ENCODE data around the gene FAT1. TPM values are rescaled to one million over a fixed set of nuclear protein-coding genes. Genes with fewer than 3 reads are reported as not detected.
"Not testable (repeated sequence)": the region's sequence is repeated elsewhere in the genome, so short reads cannot be mapped to it uniquely, and the experiment has no call there.

The FAT1 gene
- total RNA-seq, 1 donor from 2014 or later = 106 TPM

GRCh38 chr4:186765673-186766546, 42.3 kb upstream of the FAT1 start:
- ATAC-seq = no peak
- intact Hi-C loops (cut with DNase I) = no loop called here
- H3K4me3 ChIP-seq = no peak overlapping the region

GRCh38 chr4:186765138-186765537, 41.5 kb upstream of the FAT1 start:
- no peak for TF ChIP-seq CTCF (IDR thresholded peaks at IDR 0.05)
- Histone ChIP-seq H3K4me1 (no peaks in the 10 kb centered on the region), H3K36me3 (no peaks in the 10 kb centered on the region), H3K27ac (no peak overlapping the region), H3K9me3 (no peaks in the 10 kb centered on the region), H3K27me3 (ENCODE audit: low read depth) (no peaks in the 10 kb centered on the region), H3K4me3 (no peak overlapping the region)
- no peak for DNase-seq
- intact Hi-C loops (cut with DNase I) = no loop called here
- no peak for ATAC-seq

More at GRCh38 chr4:186765673-186766546, 42.3 kb upstream of the FAT1 start:
- no peak for DNase-seq
- Histone ChIP-seq H3K9me3 (no peaks in the 10 kb centered on the region), H3K36me3 (no peaks in the 10 kb centered on the region), H3K27ac (no peak overlapping the region), H3K27me3 (ENCODE audit: low read depth) (no peaks in the 10 kb centered on the region), H3K4me1 (no peaks in the 10 kb centered on the region)
- no peak for TF ChIP-seq CTCF (IDR thresholded peaks at IDR 0.05)

GRCh38 chr4:186764457-186764856, 40.8 kb upstream of the FAT1 start:
- TF ChIP-seq CTCF (IDR thresholded peaks at IDR 0.05) = no peak
- H3K4me1 ChIP-seq = no peaks in the 10 kb centered on the region
- no peaks in the 10 kb centered on the region for H3K27me3 ChIP-seq (ENCODE audit: low read depth)
- intact Hi-C loops (cut with DNase I) = no loop called here
- no peaks in the 10 kb centered on the region for H3K9me3 ChIP-seq
- ATAC-seq = no peak
- no peaks in the 10 kb centered on the region for H3K36me3 ChIP-seq
- no peak for DNase-seq
- H3K27ac ChIP-seq = no peak overlapping the region
- H3K4me3 ChIP-seq = no peak overlapping the region

- no peak for ATAC-seq
- intact Hi-C loops (cut with DNase I) = no loop called here
- Histone ChIP-seq H3K4me1 (no peaks in the 10 kb centered on the region), H3K36me3 (no peaks in the 10 kb centered on the region), H3K27ac (no peak overlapping the region), H3K27me3 (ENCODE audit: low read depth) (no peaks in the 10 kb centered on the region), H3K4me3 (no peak overlapping the region), H3K9me3 (no peaks in the 10 kb centered on the region)
- no peak for TF ChIP-seq CTCF (IDR thresholded peaks at IDR 0.05)
- no peak for DNase-seq
Observed at GRCh38 chr4:186762865-186763264, 39.2 kb upstream of the FAT1 start.

GRCh38 chr4:186762361-186762760, 38.7 kb upstream of the FAT1 start:
- no peaks in the 10 kb centered on the region for H3K27me3 ChIP-seq (ENCODE audit: low read depth)
- no peaks in the 10 kb centered on the region for H3K4me1 ChIP-seq
- intact Hi-C loops (cut with DNase I) = no loop called here
- H3K9me3 ChIP-seq = no peaks in the 10 kb centered on the region
- H3K27ac ChIP-seq = no peak overlapping the region
- no peaks in the 10 kb centered on the region for H3K36me3 ChIP-seq
- TF ChIP-seq CTCF (IDR thresholded peaks at IDR 0.05) = no peak
- H3K4me3 ChIP-seq = no peak overlapping the region
- DNase-seq = no peak
- no peak for ATAC-seq

- H3K4me1 ChIP-seq; H3K27ac ChIP-seq; H3K4me3 ChIP-seq; ATAC-seq; intact Hi-C loops (cut with DNase I); DNase-seq; H3K9me3 ChIP-seq; H3K36me3 ChIP-seq; H3K27me3 ChIP-seq (ENCODE audit: low read depth): not testable (repeated sequence)
Observed at GRCh38 chr4:186761956-186762355, 38.3 kb upstream of the FAT1 start.

All from lower lobe of right lung (tissue), 2 donors.